Measurements from ENCODE around the gene SLX4IP. TPM values are rescaled to one million over a fixed set of nuclear protein-coding genes. Genes with fewer than 3 reads are reported as not detected.

SLX4IP gene
- total RNA-seq, 1 experiment from 2014 or later: 7.4 TPM

- no peak overlapping the region for H3K4me3 Mint-ChIP-seq
- no peak overlapping the region for H3K27ac Mint-ChIP-seq
- no peak for TF ChIP-seq CBFB (CRISPR knock-in tag; IDR thresholded peaks at IDR 0.05; ENCODE audit: low read depth)
- no peak for TF ChIP-seq ZBTB21 (CRISPR knock-in tag; IDR thresholded peaks at IDR 0.05; ENCODE audit: borderline replicate concordance)
- TF ChIP-seq GRHL2 (CRISPR knock-in tag; IDR thresholded peaks at IDR 0.05; ENCODE audit: insufficient replicate concordance, severe bottlenecking): no peak
- TF ChIP-seq TCF7 (CRISPR knock-in tag; IDR thresholded peaks at IDR 0.05; ENCODE audit: low read depth): no peak
- TF ChIP-seq AFF4 (CRISPR knock-in tag; IDR thresholded peaks at IDR 0.05; ENCODE audit: borderline replicate concordance): no peak
- no peak for TF ChIP-seq ZNF317 (CRISPR knock-in tag; IDR thresholded peaks at IDR 0.05; ENCODE audit: borderline replicate concordance, low read depth)
- no peak for TF ChIP-seq JAZF1 (CRISPR knock-in tag; IDR thresholded peaks at IDR 0.05)
- no peaks in the 10 kb centered on the region for H3K27me3 Mint-ChIP-seq (ENCODE audit: low read depth)
- CTCF ChIA-PET: no interaction called here
- POLR2A ChIA-PET: no interaction called here
- peaks cover 41% of the 10 kb centered on the region for H3K4me1 Mint-ChIP-seq
- H3K36me3 Mint-ChIP-seq: peaks cover 3% of the 10 kb centered on the region; the same call in 1 of the 2 replicates
- peaks cover 4% of the 10 kb centered on the region; the same call in 1 of the 2 replicates for H3K9me3 Mint-ChIP-seq
- DNase-seq (ENCODE audit: low spot score) (no peak), ATAC-seq (no peak)
Observed at GRCh38 chr20:10508060-10508459, 73.0 kb downstream of the SLX4IP start.

GRCh38 chr20:10508468-10509251 lies 73.6 kb downstream of the SLX4IP start:
- no peaks in the 10 kb centered on the region for H3K27me3 Mint-ChIP-seq (ENCODE audit: low read depth)
- H3K36me3 Mint-ChIP-seq: peaks cover 3% of the 10 kb centered on the region; the same call in 1 of the 2 replicates
- H3K4me1 Mint-ChIP-seq: peaks cover 45% of the 10 kb centered on the region
- TF ChIP-seq SP1 (CRISPR knock-in tag; conservative IDR thresholded peaks at IDR 0.05) (no peak), ZSCAN18 (CRISPR knock-in tag; IDR thresholded peaks at IDR 0.05) (no peak), RELA (CRISPR knock-in tag; IDR thresholded peaks at IDR 0.05; ENCODE audit: borderline replicate concordance) (no peak), E2F4 (CRISPR knock-in tag; IDR thresholded peaks at IDR 0.05; ENCODE audit: borderline replicate concordance, low read depth) (no peak), CDX4 (CRISPR knock-in tag; IDR thresholded peaks at IDR 0.05; ENCODE audit: borderline replicate concordance) (no peak), ZNF671 (CRISPR knock-in tag; IDR thresholded peaks at IDR 0.05) (no peak), ZNF512 (CRISPR knock-in tag; IDR thresholded peaks at IDR 0.05; ENCODE audit: borderline replicate concordance) (no peak), ZNF416 (CRISPR knock-in tag; IDR thresholded peaks at IDR 0.05) (no peak), ATF2 (CRISPR knock-in tag; IDR thresholded peaks at IDR 0.05; ENCODE audit: borderline replicate concordance, low read depth) (no peak), FOXP4 (CRISPR knock-in tag; IDR thresholded peaks at IDR 0.05) (no peak)
- H3K9me3 Mint-ChIP-seq: peaks cover 4% of the 10 kb centered on the region; the same call in 1 of the 2 replicates
- POLR2A ChIA-PET: no interaction called here
- no peak for DNase-seq (ENCODE audit: low spot score)
- H3K4me3 Mint-ChIP-seq: no peak overlapping the region
- CTCF ChIA-PET: no interaction called here
- H3K27ac Mint-ChIP-seq: 0 out of 2 replicates have a peak overlapping the region, but pooled peaks have one; percentile 16
- ATAC-seq: no peak; the same call in 1 of the 2 replicates

All from WTC11 (cell line).